HG03354 (cell line): Measurements from ENCODE around the gene AFF1.
"Not testable (repeated sequence)": the region's sequence is repeated elsewhere in the genome, so short reads cannot be mapped to it uniquely, and the experiment has no call there.

Source experiments
- ATAC-seq: cut with Tn5 transposase; IDR thresholded peaks from one replicate; pipeline ENCODE4 v1.9.1; 2021; ENCODE audit warnings: mild to moderate bottlenecking; ENCODE audit not compliant: unreplicated experiment, poor library complexity, severe bottlenecking

The AFF1 gene

DNA sequence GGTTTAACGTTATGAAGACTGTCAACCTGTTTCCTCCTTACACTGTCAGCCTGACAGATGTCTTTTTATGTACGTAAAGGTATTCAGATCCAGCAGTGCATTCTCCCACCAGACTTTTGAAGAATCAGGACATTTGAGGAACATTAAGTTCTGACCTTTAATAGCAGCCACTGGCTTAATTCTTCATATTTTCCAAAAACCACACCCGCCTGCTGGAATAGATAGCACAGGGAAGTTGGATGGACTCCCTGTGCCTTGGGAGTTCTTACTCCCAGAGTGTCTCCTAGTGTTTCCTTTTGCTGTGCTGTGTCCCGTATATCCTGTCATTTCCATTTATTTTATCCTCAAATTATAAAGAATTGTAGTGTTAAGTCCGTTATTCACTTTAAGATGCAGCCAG, 94.5 kb downstream of the AFF1 start:
- no peak for ATAC-seq

DNA sequence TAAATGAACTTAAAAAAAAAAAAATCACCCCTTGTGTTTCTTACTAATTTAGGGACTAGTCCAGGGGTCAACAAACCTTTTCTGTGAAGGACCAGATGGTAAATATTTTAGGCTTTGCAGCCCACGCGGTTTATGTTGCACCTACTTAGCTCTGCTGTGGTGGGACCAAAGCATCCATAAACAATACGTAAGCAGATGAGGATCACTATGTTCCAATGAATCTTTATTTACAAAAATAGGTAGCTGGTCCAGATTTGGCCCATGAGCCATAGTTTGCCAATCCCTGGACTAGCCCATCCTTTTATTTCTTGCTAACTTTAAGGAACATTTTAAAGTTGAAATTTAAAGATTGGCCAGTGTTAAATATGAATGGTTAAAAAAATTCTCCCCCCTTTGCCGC, 95.3 kb downstream of the AFF1 start:
- no peak for ATAC-seq

DNA sequence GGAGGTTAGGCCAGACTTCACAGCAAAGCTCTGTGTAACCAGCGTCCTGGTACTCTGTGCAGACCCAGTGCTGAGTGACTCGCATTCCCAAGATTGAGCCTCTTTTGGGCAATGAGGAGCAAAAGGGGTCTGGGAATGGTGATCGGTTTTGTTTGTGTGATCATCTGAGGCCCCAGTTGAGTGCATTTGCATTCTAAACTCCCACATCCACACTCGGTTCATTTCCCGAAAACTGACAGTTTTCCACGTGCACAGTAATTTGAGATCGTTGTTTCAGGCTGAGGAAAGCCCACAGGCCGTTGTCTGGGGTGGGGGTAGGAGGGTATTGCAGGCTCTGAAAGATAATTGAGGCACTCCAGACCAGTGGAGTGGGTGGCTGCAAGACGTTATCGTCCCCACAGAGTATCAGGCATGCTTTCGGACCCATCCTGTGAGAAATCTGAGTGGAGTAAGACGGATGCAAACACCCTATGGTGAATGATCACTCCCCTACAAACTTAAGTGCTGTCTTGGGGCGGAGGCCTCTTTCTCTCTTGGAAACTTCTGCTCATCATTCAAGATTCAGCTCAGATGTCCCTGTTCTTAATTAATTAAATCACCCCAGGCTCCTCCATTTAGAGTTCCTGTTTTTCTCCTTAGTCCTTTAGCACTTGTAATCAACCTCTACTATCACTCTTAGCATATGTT, 96.1 kb downstream of the AFF1 start:
- no peak for ATAC-seq

- no peak for ATAC-seq
These were observed 97.1 kb downstream of the AFF1 start for GRCh38 chr4:87031920-87032319.

GRCh38 chr4:87032884-87033533, 98.2 kb downstream of the AFF1 start:
- ATAC-seq: no peak

GRCh38 chr4:87033902-87034301, 99.1 kb downstream of the AFF1 start:
- ATAC-seq: no peak

DNA sequence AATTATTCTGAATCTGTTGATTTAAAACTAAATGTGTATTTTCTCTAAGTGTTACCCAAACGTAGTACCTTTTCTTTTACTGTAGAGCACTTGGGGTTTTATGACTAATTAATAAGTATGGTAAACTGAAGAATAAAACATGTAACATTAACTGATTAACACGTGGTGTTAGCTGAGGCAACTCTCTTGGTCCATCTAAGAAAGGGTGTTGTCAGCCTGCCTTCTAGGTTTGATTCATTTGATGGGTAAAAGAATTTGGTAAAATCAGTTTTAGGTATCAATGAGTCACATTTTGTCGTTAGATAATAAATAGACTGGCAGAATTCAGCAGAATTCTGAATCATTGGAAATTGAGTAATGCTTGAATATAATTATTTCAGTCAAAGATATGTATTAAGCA, 99.7 kb downstream of the AFF1 start:
- ATAC-seq: no peak

- ATAC-seq: no peak
These were observed 101.2 kb downstream of the AFF1 start for GRCh38 chr4:87035881-87036509.

DNA sequence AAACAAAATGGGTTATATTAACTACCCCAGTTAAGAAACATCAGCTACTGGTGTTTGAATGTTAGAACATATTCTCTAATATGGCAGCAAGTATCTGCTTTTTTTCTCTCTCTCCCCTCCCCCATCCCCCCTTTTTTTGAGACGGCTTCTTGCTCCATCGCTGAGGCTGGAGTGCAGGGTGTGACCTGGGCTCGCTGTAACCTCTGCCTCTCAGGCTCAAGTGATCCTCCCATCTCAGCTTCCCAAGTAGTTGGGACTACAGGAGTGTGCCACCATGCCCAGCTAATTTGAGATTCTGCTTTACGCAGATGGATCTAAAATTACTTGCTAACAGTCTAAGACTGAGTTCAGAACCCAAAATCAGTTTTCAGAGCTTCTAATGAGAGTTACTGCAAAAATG, 101.9 kb downstream of the AFF1 start:
- no peak for ATAC-seq

DNA sequence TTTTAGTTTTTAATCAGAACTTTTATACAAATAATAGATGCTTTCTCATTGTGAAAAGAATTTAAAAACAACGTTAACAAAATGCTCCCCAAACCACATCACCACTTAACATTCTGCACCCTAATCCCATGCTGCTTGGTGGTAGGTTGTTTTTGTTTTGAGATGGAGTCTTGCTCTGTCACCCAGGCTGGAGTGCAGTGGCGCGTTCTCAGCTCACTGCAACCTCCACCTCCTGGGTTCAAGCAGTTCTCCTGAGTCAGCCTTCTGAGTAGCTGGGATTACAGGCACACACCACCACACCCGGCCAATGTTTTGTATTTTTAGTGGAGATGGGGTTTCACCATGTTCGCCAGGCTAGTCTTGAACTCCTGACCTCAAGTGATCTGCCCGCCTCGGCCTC, 102.4 kb downstream of the AFF1 start:
- ATAC-seq: not testable (repeated sequence)

DNA sequence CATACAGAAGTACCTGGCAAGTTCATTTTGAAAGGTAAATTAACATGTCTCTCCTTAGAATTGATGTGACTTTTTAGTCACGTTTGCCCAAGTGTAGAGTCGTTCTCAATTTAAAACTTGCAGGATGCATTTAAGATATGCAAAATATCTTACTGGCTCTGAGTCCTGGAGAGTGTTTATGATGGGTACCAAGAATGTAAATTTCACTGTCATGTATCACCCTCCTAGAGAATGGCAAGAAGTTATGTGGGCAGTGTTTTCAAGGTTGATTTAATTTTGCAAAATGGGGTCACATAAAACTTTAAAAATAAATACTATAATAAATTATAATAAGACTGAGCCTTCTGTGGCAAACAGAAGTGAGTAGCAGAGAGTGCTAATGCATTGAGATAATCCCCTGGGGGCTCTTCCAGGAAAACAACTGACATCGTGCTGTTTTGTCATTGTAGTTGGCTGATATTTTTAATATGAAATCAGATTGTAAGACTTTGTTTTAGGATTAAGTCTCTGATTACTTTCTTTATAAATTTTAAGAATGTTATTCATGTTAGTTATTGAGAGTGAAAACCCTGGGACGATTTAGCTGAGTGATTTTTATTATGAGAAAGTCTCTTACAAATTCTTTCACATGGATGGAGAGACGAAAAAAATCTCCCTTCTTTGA, 103.0 kb downstream of the AFF1 start:
- no peak for ATAC-seq

- ATAC-seq: peak; percentile 47
These were observed 104.2 kb downstream of the AFF1 start for GRCh38 chr4:87038837-87039615.

DNA sequence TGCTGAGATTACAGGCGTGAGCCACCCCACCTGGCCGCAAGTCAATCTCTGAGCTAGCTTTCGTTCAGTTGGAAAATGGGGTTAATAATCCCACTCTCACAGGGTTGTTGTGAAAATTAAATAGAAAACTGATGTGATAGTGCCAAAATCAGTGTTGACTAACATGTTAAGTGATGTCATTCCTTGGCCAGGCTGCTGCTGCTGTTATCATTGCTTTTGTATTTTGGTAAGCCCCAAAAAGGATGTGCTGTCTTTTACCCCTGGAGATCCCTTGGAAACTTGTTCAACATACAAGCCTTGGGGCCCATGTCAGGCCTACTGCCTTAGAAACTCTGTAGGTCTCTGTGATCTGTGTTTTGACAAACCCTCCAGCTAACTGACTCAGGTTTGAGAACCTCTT, 106.3 kb downstream of the AFF1 start:
- no peak for ATAC-seq

GRCh38 chr4:87042221-87042620, 107.4 kb downstream of the AFF1 start:
- ATAC-seq: no peak

GRCh38 chr4:87042986-87043820, 108.4 kb downstream of the AFF1 start:
- peak; percentile 65 for ATAC-seq

- no peak for ATAC-seq
These were observed 109.9 kb downstream of the AFF1 start for GRCh38 chr4:87044511-87045233.

DNA sequence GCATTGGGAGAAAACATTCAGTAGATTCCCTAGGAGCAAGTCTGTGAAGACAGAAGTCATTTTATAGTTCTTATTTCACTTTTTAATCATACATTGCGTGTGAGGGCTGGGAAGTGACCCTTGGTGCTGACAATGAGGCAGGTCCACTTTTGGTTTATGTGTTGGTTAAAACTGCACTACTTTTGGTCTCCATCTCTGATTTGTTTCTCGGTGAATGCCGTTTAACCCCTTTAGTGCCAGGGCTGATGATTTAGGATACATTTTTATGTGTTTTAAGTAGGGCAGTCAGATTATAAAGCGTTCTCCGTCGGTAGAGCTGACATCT, 110.4 kb downstream of the AFF1 start:
- no peak for ATAC-seq

- no peak for ATAC-seq
These were observed 110.8 kb downstream of the AFF1 start for GRCh38 chr4:87045659-87046058.

GRCh38 chr4:87046121-87046551, 111.3 kb downstream of the AFF1 start:
- no peak for ATAC-seq
